B cell (primary cell): ENCODE measurements around the gene ZDHHC14. TPM values are rescaled to one million over a fixed set of nuclear protein-coding genes. Genes with fewer than 3 reads are reported as not detected.

Source experiments
- ATAC-seq: fragments of 200-7000 bp; cut with Tn5 transposase; one replicate; pipeline ENCODE4 v1.10.0; 2021; ENCODE audit warnings: low read depth, mild to moderate bottlenecking, moderate number of reproducible peaks, moderate library complexity
- CTCF ChIA-PET: fragments of 350-600 bp; sonication (Branson Sonifier 250); formaldehyde crosslinking; loops from one replicate; lab custom pipeline; 2021; ENCODE audit warnings: antibody characterized with exemption, inconsistent platforms; lab: Charles Lee
- POLR2A ChIA-PET: fragments of 350-600 bp; sonication (Branson Sonifier 250); formaldehyde crosslinking; loops from one replicate; lab custom pipeline; 2021; ENCODE audit warnings: antibody characterized with exemption; lab: Charles Lee
- DNase-seq: peaks from one replicate; pipeline ENCODE4 v3.0.0; 2013
- H2AFZ ChIP-seq: 2 replicates; pipeline ENCODE4 v1.6.1; 2012; ENCODE audit warnings: mild to moderate bottlenecking, low read depth, low read length; ENCODE audit not compliant: insufficient read depth, poor library complexity, severe bottlenecking
- H3K27ac ChIP-seq, 2 donors: 1 replicate in 1 of 2; 2 replicates in 1 of 2; pipeline ENCODE4 v1.5.1; 2012 to 2013; ENCODE audit warnings: low read length in 2 of 2, mild to moderate bottlenecking in 2 of 2, moderate library complexity in 1 of 2
- H3K27me3 ChIP-seq, 4 experiments: fragments of 200-600 bp in 1 of 4; sonication (generic) in 1 of 4; replicated peaks in 1 of 4; 1 replicate in 2 of 4; 2 replicates in 2 of 4; pipeline versions ENCODE4 v1.6.1 to v1.7.0; 2013 to 2016; ENCODE audit warnings: low read length in 3 of 4, mild to moderate bottlenecking in 2 of 4, mixed read lengths in 1 of 4, moderate library complexity in 1 of 4; ENCODE audit not compliant: insufficient read depth in 4 of 4, control insufficient read depth in 3 of 4; ENCODE audit errors: control extremely low read depth in 1 of 4
- H3K36me3 ChIP-seq, 2 experiments: replicated peaks in 1 of 2; 1 replicate in 1 of 2; 2 replicates in 1 of 2; pipeline versions ENCODE4 v1.6.1 to v1.7.1; 2013; ENCODE audit warnings: low read length in 1 of 2; ENCODE audit not compliant: insufficient read depth in 2 of 2, control insufficient read depth in 1 of 2; ENCODE audit errors: control extremely low read depth in 1 of 2, extremely low read depth in 1 of 2
- H3K4me1 ChIP-seq, 2 donors: fragments of 200-600 bp in 1 of 2; sonication (generic) in 1 of 2; 1 replicate in 1 of 2; 2 replicates in 1 of 2; pipeline versions ENCODE4 v1.5.1 to v1.6.1; 2013 to 2017; ENCODE audit warnings: low read length in 2 of 2; ENCODE audit not compliant: control insufficient read depth in 2 of 2, insufficient read depth in 2 of 2
- H3K4me2 ChIP-seq: replicated peaks from 2 replicates; pipeline ENCODE3; 2012; ENCODE audit warnings: mild to moderate bottlenecking, low read depth, low read length; ENCODE audit not compliant: poor library complexity, severe bottlenecking
- H3K4me3 ChIP-seq, 5 experiments: fragments of 200-600 bp in 1 of 5; sonication (generic) in 1 of 5; 1 replicate in 3 of 5; 2 replicates in 2 of 5; pipeline versions ENCODE4 v1.5.1 to v1.7.0; 2011 to 2016; ENCODE audit warnings: low read length in 4 of 5, mild to moderate bottlenecking in 4 of 5, low read depth in 2 of 5, control low read depth in 1 of 5, moderate library complexity in 1 of 5; ENCODE audit not compliant: insufficient read depth in 1 of 5; ENCODE audit errors: control extremely low read depth in 1 of 5, extremely low read depth in 1 of 5
- H3K79me2 ChIP-seq: fragments of 200-600 bp; sonication (generic); one replicate; pipeline ENCODE4 v1.6.0; 2016; ENCODE audit warnings: low read length; ENCODE audit not compliant: control insufficient read depth, insufficient read depth
- H3K9ac ChIP-seq: fragments of 200-600 bp; sonication (generic); 2 replicates; pipeline ENCODE4 v1.6.1; 2017; ENCODE audit warnings: mild to moderate bottlenecking, low read length, moderate library complexity
- H3K9me3 ChIP-seq, 3 donors: one replicate each; pipeline versions ENCODE4 v1.6.1 to v1.7.1; 2013; ENCODE audit warnings: low read length in 2 of 3; ENCODE audit not compliant: control insufficient read depth in 2 of 3, insufficient read depth in 1 of 3; ENCODE audit errors: control extremely low read depth in 1 of 3
- H4K20me1 ChIP-seq: 2 replicates; pipeline ENCODE4 v1.6.0; 2012; ENCODE audit warnings: mild to moderate bottlenecking, low read length; ENCODE audit not compliant: insufficient read depth, control insufficient read depth, poor library complexity, severe bottlenecking
- H3K27ac Mint-ChIP-seq: one replicate; pipeline ENCODE4 v1.8.0; 2021; ENCODE audit warnings: mixed read lengths
- H3K27me3 Mint-ChIP-seq: one replicate; pipeline ENCODE4 v1.8.0; 2021; ENCODE audit warnings: mixed read lengths
- H3K4me1 Mint-ChIP-seq: one replicate; pipeline ENCODE4 v1.8.0; 2021; ENCODE audit warnings: mixed read lengths
- H3K4me3 Mint-ChIP-seq: one replicate; pipeline ENCODE4 v1.8.0; 2021; ENCODE audit warnings: mixed read lengths
- H3K9me3 Mint-ChIP-seq: one replicate; pipeline ENCODE4 v1.8.0; 2022; ENCODE audit warnings: mixed read lengths; ENCODE audit not compliant: insufficient read depth
- CTCF ChIP-seq: fragments of 200-600 bp; IDR thresholded peaks from one replicate; pipeline ENCODE4 v1.8.0; 2022; ENCODE audit warnings: antibody characterized with exemption, mild to moderate bottlenecking
- EZH2 ChIP-seq: IDR thresholded peaks from 2 replicates; pipeline ENCODE4 v1.6.1; 2012; ENCODE audit warnings: borderline replicate concordance, low read depth, mild to moderate bottlenecking, moderate library complexity, low read length; ENCODE audit not compliant: insufficient read depth, poor library complexity, severe bottlenecking
- WGBS: methylation state at CpG from one replicate; pipeline ENCODE4 v1.1.5; 2013; ENCODE audit warnings: missing lambda C conversion rate; ENCODE audit not compliant: insufficient coverage; 5-methylcytosine and 5-hydroxymethylcytosine counted together
- intact Hi-C: fragments of 100-400 bp; cut with micrococcal nuclease; formaldehyde crosslinking; loops from one replicate; pipeline ENCODE4 v1.10.0; 2022
- polyA plus RNA-seq: library from polyadenylated mRNA; depleted of rRNA; stranded (reverse); fragments of >200 nt; gene quantifications from 2 replicates; pipeline ENCODE4 v1.2.3, GENCODE V29; 2012
- total RNA-seq, 2 donors: library from RNA; stranded (reverse); fragments of 120-200 nt in 1 of 2; gene quantifications; 1 replicate in 1 of 2; 2 replicates in 1 of 2; pipeline versions ENCODE4 v1.2.3 to v1.2.4, GENCODE V29; 2013 to 2022

The ZDHHC14 gene
- total and polyA plus RNA-seq, 2 donors (not counting 1 experiment from before 2014, with no cell fraction given): 8.8 to 50.4 TPM

- Histone ChIP-seq H3K4me3 (no peak overlapping the region), H3K4me2 (no peak overlapping the region), H3K27ac (no peak overlapping the region), H3K79me2 (peaks cover 31% of the 10 kb centered on the region), H3K9me3 (peaks cover 4 to 16% (median 5%) of the 10 kb centered on the region in 3 donors), H2AFZ (no peak overlapping the region), H4K20me1 (peaks cover 16% of the 10 kb centered on the region), H3K9ac (no peak overlapping the region), H3K36me3 (peaks cover 0 to 3% of the 10 kb centered on the region in 2 experiments), H3K27me3 (peaks cover 0 to 3% (median 0%) of the 10 kb centered on the region in 4 experiments), H3K4me1 (peaks cover 20 to 32% of the 10 kb centered on the region in 2 donors)
- ChIA-PET CTCF (interaction anchor here (0.8 kb wide), 1 partner anchor 211 kb away, joined by 3 read pairs; no protein-coding TSS in a partner anchor), POLR2A (no interaction called here)
- H3K27me3 Mint-ChIP-seq: no peaks in the 10 kb centered on the region
- DNase-seq (no peak), ATAC-seq (no peak)
- H3K4me3 Mint-ChIP-seq: no peak overlapping the region
- peaks cover 18% of the 10 kb centered on the region for H3K9me3 Mint-ChIP-seq
- intact Hi-C loops: loop anchor here (10.0 kb wide), 1 partner anchor 378 kb away; no protein-coding TSS in a partner anchor
- WGBS: 80% methylated on average over 1 of the region's 3 CpGs
- H3K4me1 Mint-ChIP-seq: peaks cover 31% of the 10 kb centered on the region
- no peak overlapping the region for H3K27ac Mint-ChIP-seq
- TF ChIP-seq EZH2 (no peak), CTCF (no peak)
Observed at GRCh38 chr6:157386454-157386853, 5.5 kb downstream of the ZDHHC14 start.

- peaks cover 5 to 16% of the 10 kb centered on the region in 2 donors for H3K4me1 ChIP-seq
- no peak overlapping the region for H3K4me3 ChIP-seq
- H3K36me3 ChIP-seq: peaks cover 0 to 3% of the 10 kb centered on the region in 2 experiments
- no peaks in the 10 kb centered on the region for H3K27me3 ChIP-seq
- H3K79me2 ChIP-seq: peaks cover 39% of the 10 kb centered on the region
- no peaks in the 10 kb centered on the region for H4K20me1 ChIP-seq
- no peak overlapping the region for H2AFZ ChIP-seq
- H3K27ac Mint-ChIP-seq: no peak overlapping the region
- peaks cover 27% of the 10 kb centered on the region for H3K4me1 Mint-ChIP-seq
- POLR2A ChIA-PET: no interaction called here
- WGBS: no CpG with 5 or more reads among the region's 2 CpGs
- peaks cover 4 to 16% (median 5%) of the 10 kb centered on the region in 3 donors for H3K9me3 ChIP-seq
- CTCF ChIA-PET: interaction anchor here (0.8 kb wide), 1 partner anchor 173 kb away, joined by 3 read pairs; no protein-coding TSS in a partner anchor
- no peak overlapping the region for H3K9ac ChIP-seq
- no peaks in the 10 kb centered on the region for H3K27me3 Mint-ChIP-seq
- no peak for DNase-seq
- H3K4me2 ChIP-seq: no peak overlapping the region
- H3K27ac ChIP-seq: no peak overlapping the region
- no peak for ATAC-seq
- intact Hi-C loops: loop anchor here (10.0 kb wide), 1 partner anchor 376 kb away; no protein-coding TSS in a partner anchor
- H3K9me3 Mint-ChIP-seq: peaks cover 20% of the 10 kb centered on the region
- no peak overlapping the region for H3K4me3 Mint-ChIP-seq
- TF ChIP-seq EZH2: no peak
- TF ChIP-seq CTCF: no peak
Observed at GRCh38 chr6:157388924-157389323, 7.9 kb downstream of the ZDHHC14 start.
